ENCODE data around the gene CLDN22. TPM values are rescaled to one million over a fixed set of nuclear protein-coding genes. Genes with fewer than 3 reads are reported as not detected.
A peak's percentile ranks its signal among the peaks of the same experiment; 100 is the strongest.

CLDN22 gene
- total and polyA plus RNA-seq, 7 experiments from 2014 or later: not detected

GRCh38 chr4:183337833-183338232, 17.8 kb upstream of the CLDN22 start:
- POLR2A ChIA-PET: no interaction called here

GRCh38 chr4:183337349-183337748, 17.3 kb upstream of the CLDN22 start:
- H3K4me1 Mint-ChIP-seq: peaks cover 0 to 4% (median 0%) of the 10 kb centered on the region in 7 donors
- no peak overlapping the region for H3K27ac ChIP-seq (ENCODE audit: low read depth, low read length)
- H3K4me3 Mint-ChIP-seq: no peak overlapping the region
- ChIA-PET CTCF (no interaction called here), POLR2A (no interaction called here)
- ATAC-seq: no peak
- H3K9me3 ChIP-seq (ENCODE audit: control insufficient read depth in 2 of 3, low read length in 3 of 3): no peaks in the 10 kb centered on the region
- H3K4me1 ChIP-seq (ENCODE audit: control insufficient read depth in 2 of 2, insufficient read depth in 2 of 2, low read length in 2 of 2): no peaks in the 10 kb centered on the region
- intact Hi-C loops (cut with micrococcal nuclease): no loop called here
- peaks cover 12 to 18% (median 15%) of the 10 kb centered on the region in 5 donors for H3K27me3 Mint-ChIP-seq
- H3K4me3 ChIP-seq (ENCODE audit: low read length): no peak overlapping the region
- no peaks in the 10 kb centered on the region for H3K36me3 ChIP-seq (ENCODE audit: control insufficient read depth in 2 of 3, insufficient read depth in 3 of 3, low read length in 3 of 3)
- no peaks in the 10 kb centered on the region for H3K27me3 ChIP-seq (ENCODE audit: control insufficient read depth in 2 of 2, insufficient read depth in 2 of 2, low read length in 2 of 2)
- no peak overlapping the region for H3K27ac Mint-ChIP-seq
- peaks cover 0 to 7% (median 0%) of the 10 kb centered on the region in 5 donors for H3K36me3 Mint-ChIP-seq
- no peaks in the 10 kb centered on the region for H3K9me3 Mint-ChIP-seq
- DNase-seq: no peak

More at GRCh38 chr4:183337833-183338232, 17.8 kb upstream of the CLDN22 start:
- H3K9me3 Mint-ChIP-seq: no peaks in the 10 kb centered on the region
- no peaks in the 10 kb centered on the region for H3K36me3 ChIP-seq (ENCODE audit: control insufficient read depth in 2 of 3, insufficient read depth in 3 of 3, low read length in 3 of 3)
- no peak overlapping the region for H3K27ac ChIP-seq (ENCODE audit: low read depth, low read length)
- CTCF ChIA-PET: no interaction called here
- H3K4me3 Mint-ChIP-seq: no peak overlapping the region
- peaks cover 7 to 14% (median 12%) of the 10 kb centered on the region in 5 donors for H3K27me3 Mint-ChIP-seq
- peaks cover 0 to 4% (median 0%) of the 10 kb centered on the region in 5 donors for H3K36me3 Mint-ChIP-seq
- peaks cover 0 to 4% (median 0%) of the 10 kb centered on the region in 7 donors for H3K4me1 Mint-ChIP-seq
- H3K4me1 ChIP-seq (ENCODE audit: control insufficient read depth in 2 of 2, insufficient read depth in 2 of 2, low read length in 2 of 2): no peaks in the 10 kb centered on the region
- DNase-seq: no peak
- H3K27ac Mint-ChIP-seq: no peak overlapping the region
- no peak overlapping the region for H3K4me3 ChIP-seq (ENCODE audit: low read length)
- H3K27me3 ChIP-seq (ENCODE audit: control insufficient read depth in 2 of 2, insufficient read depth in 2 of 2, low read length in 2 of 2): no peaks in the 10 kb centered on the region
- no peaks in the 10 kb centered on the region for H3K9me3 ChIP-seq (ENCODE audit: control insufficient read depth in 2 of 3, low read length in 3 of 3)
- intact Hi-C loops (cut with micrococcal nuclease): no loop called here
- ATAC-seq: no peak

GRCh38 chr4:183335369-183335940, 15.4 kb upstream of the CLDN22 start:
- H3K27me3 ChIP-seq (ENCODE audit: control insufficient read depth in 2 of 2, insufficient read depth in 2 of 2, low read length in 2 of 2): no peaks in the 10 kb centered on the region
- H3K4me1 ChIP-seq (ENCODE audit: control insufficient read depth in 2 of 2, insufficient read depth in 2 of 2, low read length in 2 of 2): no peaks in the 10 kb centered on the region
- POLR2A ChIA-PET: no interaction called here
- H3K9me3 ChIP-seq (ENCODE audit: control insufficient read depth in 2 of 3, low read length in 3 of 3): no peaks in the 10 kb centered on the region
- H3K4me3 ChIP-seq (ENCODE audit: low read length): no peak overlapping the region
- no peak for ATAC-seq
- Mint-ChIP-seq H3K9me3 (no peaks in the 10 kb centered on the region), H3K27ac (peak overlapping the region in 1 of 9 donors; percentile 8), H3K4me3 (no peak overlapping the region), H3K27me3 (peaks cover 5 to 21% (median 18%) of the 10 kb centered on the region in 5 donors), H3K4me1 (peaks cover 0 to 4% (median 0%) of the 10 kb centered on the region in 7 donors), H3K36me3 (peaks cover 0 to 7% (median 0%) of the 10 kb centered on the region in 5 donors)
- no peaks in the 10 kb centered on the region for H3K36me3 ChIP-seq (ENCODE audit: control insufficient read depth in 2 of 3, insufficient read depth in 3 of 3, low read length in 3 of 3)
- intact Hi-C loops (cut with micrococcal nuclease): no loop called here
- no peak for DNase-seq
- no peak overlapping the region for H3K27ac ChIP-seq (ENCODE audit: low read depth, low read length)
- CTCF ChIA-PET: no interaction called here

- no peak for DNase-seq
- ChIA-PET POLR2A (no interaction called here), CTCF (no interaction called here)
- Histone ChIP-seq H3K4me1 (ENCODE audit: control insufficient read depth in 2 of 2, insufficient read depth in 2 of 2, low read length in 2 of 2) (no peaks in the 10 kb centered on the region), H3K27ac (ENCODE audit: low read depth, low read length) (no peak overlapping the region), H3K27me3 (ENCODE audit: control insufficient read depth in 2 of 2, insufficient read depth in 2 of 2, low read length in 2 of 2) (no peaks in the 10 kb centered on the region), H3K4me3 (ENCODE audit: low read length) (no peak overlapping the region), H3K9me3 (ENCODE audit: control insufficient read depth in 2 of 3, low read length in 3 of 3) (no peaks in the 10 kb centered on the region), H3K36me3 (ENCODE audit: control insufficient read depth in 2 of 3, insufficient read depth in 3 of 3, low read length in 3 of 3) (no peaks in the 10 kb centered on the region)
- Mint-ChIP-seq H3K4me1 (peaks cover 0 to 4% (median 0%) of the 10 kb centered on the region in 7 donors), H3K9me3 (peaks cover 0 to 6% (median 0%) of the 10 kb centered on the region in 11 donors), H3K4me3 (no peak overlapping the region), H3K36me3 (peaks cover 0 to 7% (median 0%) of the 10 kb centered on the region in 5 donors), H3K27me3 (peaks cover 5 to 21% (median 18%) of the 10 kb centered on the region in 5 donors), H3K27ac (no peak overlapping the region)
- no peak for ATAC-seq
- intact Hi-C loops (cut with micrococcal nuclease): no loop called here
Measured at GRCh38 chr4:183333983-183334382, 13.9 kb upstream of the CLDN22 start.

DNA sequence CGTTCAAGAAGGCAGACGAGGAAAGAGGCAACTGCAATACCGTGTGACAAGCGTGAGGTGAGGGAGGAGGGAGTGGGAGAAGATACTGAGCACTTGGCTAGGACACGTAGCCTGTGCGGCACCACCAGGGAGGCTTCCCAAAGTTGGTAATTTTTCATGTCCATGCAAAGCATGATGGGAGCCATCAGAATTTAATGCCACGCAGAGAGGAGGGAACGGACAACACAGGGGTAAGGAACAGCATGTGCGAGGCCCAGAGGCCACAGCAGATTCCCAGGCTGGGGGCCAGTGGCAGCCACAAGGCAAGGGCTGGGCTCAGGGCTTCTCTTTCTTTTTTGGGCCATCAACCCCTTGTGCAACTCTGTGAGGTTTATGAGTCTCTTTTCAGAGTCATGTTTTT, 13.1 kb upstream of the CLDN22 start:
- H3K27ac Mint-ChIP-seq: no peak overlapping the region
- H3K36me3 Mint-ChIP-seq: peaks cover 0 to 9% (median 0%) of the 10 kb centered on the region in 5 donors
- H3K4me3 Mint-ChIP-seq: peak overlapping the region in 1 of 10 donors; percentile 0
- H3K4me1 Mint-ChIP-seq: peaks cover 0 to 4% (median 0%) of the 10 kb centered on the region in 7 donors
- ATAC-seq (no peak), DNase-seq (no peak)
- H3K9me3 Mint-ChIP-seq: peaks cover 0 to 9% (median 0%) of the 10 kb centered on the region in 11 donors
- ChIA-PET POLR2A (no interaction called here), CTCF (no interaction called here)
- intact Hi-C loops (cut with micrococcal nuclease): no loop called here
- Histone ChIP-seq H3K4me3 (ENCODE audit: low read length) (no peak overlapping the region), H3K36me3 (ENCODE audit: control insufficient read depth in 2 of 3, insufficient read depth in 3 of 3, low read length in 3 of 3) (no peaks in the 10 kb centered on the region), H3K4me1 (ENCODE audit: control insufficient read depth in 2 of 2, insufficient read depth in 2 of 2, low read length in 2 of 2) (no peaks in the 10 kb centered on the region), H3K27me3 (ENCODE audit: control insufficient read depth in 2 of 2, insufficient read depth in 2 of 2, low read length in 2 of 2) (no peaks in the 10 kb centered on the region), H3K27ac (ENCODE audit: low read depth, low read length) (no peak overlapping the region), H3K9me3 (ENCODE audit: control insufficient read depth in 2 of 3, low read length in 3 of 3) (no peaks in the 10 kb centered on the region)
- peaks cover 5 to 21% (median 18%) of the 10 kb centered on the region in 5 donors for H3K27me3 Mint-ChIP-seq

- Histone ChIP-seq H3K36me3 (ENCODE audit: control insufficient read depth in 2 of 3, insufficient read depth in 3 of 3, low read length in 3 of 3) (no peaks in the 10 kb centered on the region), H3K9me3 (ENCODE audit: control insufficient read depth in 2 of 3, low read length in 3 of 3) (no peaks in the 10 kb centered on the region), H3K4me3 (ENCODE audit: low read length) (no peak overlapping the region), H3K4me1 (ENCODE audit: control insufficient read depth in 2 of 2, insufficient read depth in 2 of 2, low read length in 2 of 2) (no peaks in the 10 kb centered on the region), H3K27me3 (ENCODE audit: control insufficient read depth in 2 of 2, insufficient read depth in 2 of 2, low read length in 2 of 2) (no peaks in the 10 kb centered on the region), H3K27ac (ENCODE audit: low read depth, low read length) (no peak overlapping the region)
- POLR2A ChIA-PET: no interaction called here
- CTCF ChIA-PET: no interaction called here
- H3K4me1 Mint-ChIP-seq: peaks cover 0 to 4% (median 0%) of the 10 kb centered on the region in 7 donors
- H3K36me3 Mint-ChIP-seq: peaks cover 0 to 9% (median 0%) of the 10 kb centered on the region in 5 donors
- peaks cover 5 to 21% (median 18%) of the 10 kb centered on the region in 5 donors for H3K27me3 Mint-ChIP-seq
- no peak for DNase-seq
- ATAC-seq: no peak
- H3K4me3 Mint-ChIP-seq: no peak overlapping the region
- no peak overlapping the region for H3K27ac Mint-ChIP-seq
- intact Hi-C loops (cut with micrococcal nuclease): no loop called here
- H3K9me3 Mint-ChIP-seq: peaks cover 0 to 9% (median 0%) of the 10 kb centered on the region in 11 donors
Measured at GRCh38 chr4:183332447-183332846, 12.4 kb upstream of the CLDN22 start.

GRCh38 chr4:183330841-183331240, 10.8 kb upstream of the CLDN22 start:
- ChIA-PET POLR2A (no interaction called here), CTCF (no interaction called here)
- H3K9me3 Mint-ChIP-seq: peaks cover 0 to 15% (median 3%) of the 10 kb centered on the region in 11 donors
- intact Hi-C loops (cut with micrococcal nuclease): no loop called here
- H3K4me1 Mint-ChIP-seq: peaks cover 0 to 4% (median 0%) of the 10 kb centered on the region in 7 donors
- no peak overlapping the region for H3K4me3 Mint-ChIP-seq
- Histone ChIP-seq H3K4me3 (ENCODE audit: low read length) (no peak overlapping the region), H3K27me3 (ENCODE audit: control insufficient read depth in 2 of 2, insufficient read depth in 2 of 2, low read length in 2 of 2) (no peaks in the 10 kb centered on the region), H3K4me1 (ENCODE audit: control insufficient read depth in 2 of 2, insufficient read depth in 2 of 2, low read length in 2 of 2) (no peaks in the 10 kb centered on the region), H3K36me3 (ENCODE audit: control insufficient read depth in 2 of 3, insufficient read depth in 3 of 3, low read length in 3 of 3) (no peaks in the 10 kb centered on the region), H3K9me3 (ENCODE audit: control insufficient read depth in 2 of 3, low read length in 3 of 3) (no peaks in the 10 kb centered on the region), H3K27ac (ENCODE audit: low read depth, low read length) (no peak overlapping the region)
- peaks cover 0 to 9% (median 0%) of the 10 kb centered on the region in 5 donors for H3K36me3 Mint-ChIP-seq
- DNase-seq: no peak
- H3K27ac Mint-ChIP-seq: no peak overlapping the region
- ATAC-seq: no peak
- peaks cover 5 to 18% (median 18%) of the 10 kb centered on the region in 5 donors for H3K27me3 Mint-ChIP-seq

Data from naive thymus-derived CD4-positive, alpha-beta T cell (primary cell).